HG03095 (cell line): Measurements from ENCODE around the gene LPAR3.
A peak's percentile ranks its signal among the peaks of the same experiment; 100 is the strongest.

Experiments
- ATAC-seq: cut with Tn5 transposase; IDR thresholded peaks from one replicate; pipeline ENCODE4 v1.9.1; 2021; ENCODE audit warnings: moderate library complexity; ENCODE audit not compliant: unreplicated experiment

Gene LPAR3

DNA sequence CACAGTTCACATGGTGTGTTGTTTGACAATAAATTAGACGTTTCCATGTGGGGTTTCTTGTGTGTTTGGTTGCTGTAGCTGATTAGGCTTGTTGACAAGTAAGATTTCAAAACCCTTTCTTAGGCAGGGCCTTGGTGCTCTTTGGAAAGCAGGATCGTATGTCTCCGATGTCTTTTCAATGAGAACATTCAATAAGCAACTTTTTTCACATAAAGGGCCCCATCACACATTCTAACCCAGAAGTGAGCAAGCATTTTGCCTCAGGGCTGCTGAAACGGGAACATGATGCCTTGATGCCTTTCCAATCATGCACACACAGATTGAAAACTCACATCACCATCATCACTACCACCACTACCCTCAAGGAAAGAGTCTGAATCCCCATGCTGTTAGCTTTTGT lies 33.1 kb downstream of the LPAR3 start:
- no peak for ATAC-seq

DNA sequence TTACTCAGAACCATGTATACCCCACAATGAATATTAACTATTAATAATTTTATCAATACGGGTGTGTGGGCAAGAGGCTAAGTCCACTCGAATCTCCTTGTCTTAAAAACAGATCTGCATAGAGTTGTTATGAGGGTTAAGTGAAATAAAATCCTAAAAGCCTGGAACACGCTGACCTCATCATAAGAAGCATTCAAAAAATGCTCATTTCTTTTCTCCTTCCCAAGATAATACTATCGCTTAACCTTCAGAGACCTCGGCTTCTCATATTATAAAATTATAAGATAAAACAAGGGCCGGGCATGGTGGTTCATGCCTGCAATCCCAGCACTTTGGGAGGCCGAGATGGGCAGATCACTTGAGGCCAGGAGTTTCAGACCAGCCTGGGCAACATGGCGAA lies 35.1 kb downstream of the LPAR3 start:
- ATAC-seq = no peak

DNA sequence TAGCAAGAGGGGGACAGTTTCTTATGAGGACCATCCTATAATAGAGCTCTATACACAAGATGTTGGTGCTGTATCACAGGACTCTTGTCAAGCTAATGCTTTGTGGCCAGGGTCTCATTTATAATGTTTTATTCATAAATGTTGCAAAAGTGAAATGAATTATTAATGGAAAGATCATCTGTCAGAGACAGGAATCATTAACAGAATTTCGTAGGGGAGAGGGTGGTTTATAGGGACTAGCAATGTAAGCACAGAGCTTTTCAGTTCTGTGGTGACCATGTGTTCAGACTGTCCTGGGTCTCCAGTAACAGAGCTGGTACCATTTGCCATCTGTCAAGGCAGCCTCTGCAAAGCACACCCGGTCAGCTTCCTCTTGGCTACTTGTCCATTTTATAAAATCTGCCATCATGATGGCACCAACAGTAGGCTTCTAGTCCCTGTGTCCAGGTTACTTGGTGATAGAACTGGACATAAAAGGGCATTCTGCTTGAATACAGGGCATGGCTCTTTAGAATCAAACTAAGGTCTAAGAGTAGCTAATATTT lies 36.2 kb downstream of the LPAR3 start:
- ATAC-seq = no peak

DNA sequence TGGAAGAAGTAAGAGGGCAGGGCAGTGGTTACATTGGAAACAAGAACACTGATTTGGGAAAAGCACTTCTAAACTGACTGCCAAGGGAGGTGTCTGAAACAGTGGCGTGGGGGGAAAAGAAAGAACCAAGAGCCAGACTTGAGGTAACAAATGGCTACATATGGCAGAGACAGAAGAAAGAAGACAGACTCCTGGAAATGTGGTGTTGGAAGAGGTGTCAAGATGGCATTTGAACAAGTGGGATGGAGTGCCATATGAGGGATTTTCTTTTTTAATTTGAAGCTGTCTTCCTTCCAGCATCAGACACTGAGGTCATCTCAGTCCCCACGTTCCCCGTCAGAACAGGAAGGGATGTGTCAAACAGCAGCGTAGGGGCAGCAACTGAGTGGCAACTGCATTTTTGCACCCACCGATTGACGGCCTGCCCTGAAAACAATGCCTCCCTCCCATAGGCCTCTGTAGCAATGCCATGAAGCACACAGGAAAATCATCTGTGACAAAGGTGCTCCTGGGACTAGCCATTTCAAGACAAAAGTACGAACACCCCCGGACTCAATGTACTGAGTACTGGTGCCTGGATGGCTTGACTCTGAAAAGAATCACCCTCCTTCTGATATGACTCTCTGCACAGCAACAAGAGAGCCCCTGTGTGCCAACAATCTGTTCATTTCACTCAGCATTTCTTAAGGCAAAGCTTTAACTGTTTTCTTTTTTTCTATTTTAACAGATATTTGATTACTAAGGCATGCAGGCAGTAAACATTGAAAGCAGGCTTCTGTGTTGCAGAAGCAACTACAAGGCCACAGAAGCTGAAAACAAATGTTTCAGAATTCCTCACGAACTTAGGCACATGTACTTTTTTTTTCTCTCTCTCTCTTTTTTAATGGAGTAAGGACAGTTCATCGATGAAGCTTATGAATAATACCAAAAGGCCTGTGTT lies 37.0 kb downstream of the LPAR3 start:
- ATAC-seq = no peak

DNA sequence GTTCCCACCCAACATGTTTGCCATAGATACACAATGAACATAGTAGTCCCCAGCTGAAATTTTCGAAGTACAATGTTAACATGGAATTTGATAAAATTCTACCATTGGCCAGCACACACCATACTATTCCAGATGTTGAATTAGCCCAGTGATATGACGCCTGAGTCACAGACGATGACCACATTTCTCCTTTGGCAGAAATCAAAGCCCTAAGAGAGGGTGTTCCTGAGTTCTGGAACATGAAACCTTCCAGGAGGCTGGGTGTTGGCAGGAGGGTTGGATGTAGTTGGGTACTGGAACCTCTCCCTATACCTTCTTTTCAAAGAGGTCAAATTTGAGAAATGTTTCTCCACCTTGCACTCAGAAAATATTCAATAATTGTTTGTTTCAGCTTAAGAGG lies 37.8 kb downstream of the LPAR3 start:
- ATAC-seq = no peak

DNA sequence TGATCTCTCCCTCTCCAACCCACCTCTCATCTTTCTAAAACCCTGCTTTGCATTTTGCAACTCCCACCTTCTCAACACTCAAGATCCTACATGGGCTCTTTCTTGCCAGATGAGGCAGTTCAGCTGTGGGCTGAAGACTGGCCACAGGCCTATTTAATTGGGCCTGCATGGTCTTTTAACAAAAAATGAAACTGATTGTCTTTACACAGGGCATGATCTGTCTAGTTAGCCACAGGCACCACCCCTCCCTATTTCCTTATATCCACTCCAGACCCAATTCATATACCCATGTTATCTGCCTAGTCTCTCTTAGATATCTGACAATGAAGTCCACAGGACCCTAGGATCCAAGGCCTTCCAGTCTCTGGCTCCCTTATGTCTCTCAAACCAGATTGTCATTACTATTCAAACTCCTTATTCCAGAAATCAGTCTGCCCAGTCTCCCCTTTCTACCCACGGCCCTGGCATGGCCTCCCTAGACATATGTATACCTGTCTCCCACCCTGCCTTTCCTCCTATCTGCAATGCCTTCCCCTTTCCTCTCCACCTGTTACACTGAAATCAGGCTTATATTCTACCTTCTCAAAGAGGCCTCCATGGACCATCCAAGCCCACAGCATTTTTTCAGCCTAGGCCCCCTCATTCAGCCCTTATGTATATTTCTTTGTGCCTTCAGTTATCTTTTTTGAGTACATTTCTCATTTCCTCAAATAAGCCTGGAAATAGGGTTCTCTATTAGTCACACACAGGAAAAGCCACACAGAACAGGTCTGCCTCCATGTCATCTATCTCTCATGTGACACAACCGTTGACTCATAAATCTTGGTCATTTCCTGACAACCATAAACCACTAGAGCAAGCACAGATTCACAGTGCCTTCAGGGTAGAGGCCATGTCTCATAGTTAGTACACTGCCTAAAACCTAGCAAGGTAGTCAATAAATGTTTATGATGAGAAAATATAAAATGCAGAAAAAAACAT lies 39.0 kb downstream of the LPAR3 start:
- peak; percentile 98 for ATAC-seq

DNA sequence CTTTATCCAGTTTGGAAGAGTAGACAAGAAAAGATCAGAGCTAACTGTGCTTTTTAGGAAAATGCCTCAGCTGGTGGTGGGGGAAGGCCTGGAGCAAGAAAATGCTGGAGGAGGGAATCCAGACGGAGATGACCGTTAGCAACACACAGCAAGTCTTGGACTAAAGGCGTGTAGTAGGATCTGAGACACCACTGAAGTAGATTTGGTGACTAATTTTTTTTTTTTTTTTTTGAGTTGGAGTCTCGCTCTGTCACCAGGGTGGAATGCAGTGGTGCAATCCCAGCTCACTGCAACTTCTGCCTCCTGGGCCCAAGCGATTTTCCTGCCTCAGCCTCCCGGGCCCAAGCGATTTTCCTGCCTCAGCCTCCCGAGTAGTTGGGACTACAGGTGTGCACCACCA lies 41.2 kb downstream of the LPAR3 start:
- no peak for ATAC-seq

DNA sequence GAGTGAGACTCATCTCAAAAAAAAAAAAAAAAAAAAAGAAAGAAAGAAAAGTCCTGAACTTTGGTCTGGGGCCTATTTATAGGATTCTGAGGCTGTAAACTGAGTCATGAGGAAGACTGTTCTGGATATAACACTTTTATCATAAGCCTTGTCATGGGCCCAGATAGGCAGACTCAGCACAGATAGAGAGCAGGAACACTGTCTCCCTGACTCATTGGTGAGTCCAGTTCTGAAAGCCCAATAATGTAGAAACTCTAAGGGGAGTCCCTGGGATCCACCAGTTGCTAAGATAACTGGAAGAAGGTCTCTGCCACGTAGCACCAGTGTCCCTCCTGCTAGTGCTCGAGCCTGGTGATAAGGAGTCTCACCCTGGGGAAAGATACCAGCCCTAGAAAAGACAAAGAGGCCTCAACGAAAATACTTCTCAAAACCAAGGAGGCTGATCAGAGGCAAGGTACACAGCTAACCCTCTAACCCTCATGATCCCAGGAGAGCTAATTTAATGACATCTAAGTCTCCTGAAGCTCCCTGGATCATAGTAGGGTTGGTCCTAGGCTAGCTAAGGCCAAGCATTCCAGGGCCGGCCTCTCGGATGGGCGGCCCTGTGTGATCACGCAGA lies 43.5 kb downstream of the LPAR3 start:
- ATAC-seq = no peak

DNA sequence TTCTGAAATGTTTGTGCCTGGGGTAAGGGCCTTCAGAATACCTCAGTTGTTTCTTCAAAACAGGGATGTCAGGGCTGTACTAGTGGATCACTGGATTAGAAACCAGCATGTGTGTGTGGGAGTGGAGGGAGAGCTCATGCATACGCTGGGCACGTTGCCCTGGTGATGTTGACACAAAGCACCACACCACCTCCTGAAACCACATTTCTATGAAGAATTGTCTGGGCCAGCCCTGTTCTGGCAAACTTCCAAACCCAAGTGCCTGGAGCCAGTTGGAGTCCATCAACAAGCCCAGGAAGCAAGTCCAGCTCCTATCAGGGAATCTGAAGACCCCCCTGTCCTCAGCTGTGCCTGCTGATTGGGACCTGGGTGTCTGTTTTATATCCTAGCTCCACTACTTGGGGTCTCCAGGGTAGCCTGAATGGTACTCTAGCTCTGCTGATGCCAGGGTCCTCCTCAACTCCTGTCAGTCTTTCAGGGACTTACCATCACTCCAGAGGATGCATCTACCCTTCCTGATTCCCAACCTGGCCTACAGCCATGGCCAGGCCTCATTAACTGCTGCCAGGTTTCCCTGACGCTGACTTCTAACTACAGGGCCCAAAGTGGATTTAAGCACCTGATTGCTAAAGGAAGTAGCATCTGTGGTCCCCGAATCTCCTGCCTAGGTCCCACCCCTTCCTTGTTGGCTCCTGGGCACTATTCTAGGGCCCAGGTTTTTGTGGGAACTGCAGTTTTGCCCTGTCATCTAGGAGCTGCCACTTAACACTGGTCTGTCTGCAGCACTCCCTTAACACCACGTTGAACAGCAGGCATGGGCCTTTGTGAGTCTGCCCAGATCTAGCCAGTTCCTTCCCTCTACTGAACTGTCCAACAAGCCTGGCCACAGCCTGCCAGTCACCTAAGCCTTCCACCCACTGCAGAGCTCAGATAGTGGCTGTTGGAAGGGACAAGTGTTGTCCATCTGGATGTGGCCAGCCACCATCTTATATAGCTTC lies 45.5 kb downstream of the LPAR3 start:
- no peak for ATAC-seq

DNA sequence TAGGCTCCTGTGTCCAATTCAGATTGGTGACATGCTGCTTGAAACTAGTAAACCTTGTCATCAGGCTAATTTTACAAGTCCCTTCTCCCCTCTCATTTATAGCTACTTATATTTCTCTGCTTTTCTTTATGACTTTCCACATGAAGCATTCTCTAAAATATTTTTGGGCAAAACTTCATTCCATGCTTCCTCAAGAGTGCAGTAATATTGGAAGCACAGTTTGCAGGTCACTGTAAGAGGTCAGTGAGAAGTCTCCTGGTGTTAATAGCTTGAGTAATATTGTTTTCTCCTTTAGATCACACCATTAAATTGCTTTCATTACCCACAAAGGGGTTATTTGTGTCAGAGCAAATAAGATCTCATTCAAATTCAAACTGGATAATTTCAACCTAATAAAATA lies 46.6 kb downstream of the LPAR3 start:
- ATAC-seq = no peak

DNA sequence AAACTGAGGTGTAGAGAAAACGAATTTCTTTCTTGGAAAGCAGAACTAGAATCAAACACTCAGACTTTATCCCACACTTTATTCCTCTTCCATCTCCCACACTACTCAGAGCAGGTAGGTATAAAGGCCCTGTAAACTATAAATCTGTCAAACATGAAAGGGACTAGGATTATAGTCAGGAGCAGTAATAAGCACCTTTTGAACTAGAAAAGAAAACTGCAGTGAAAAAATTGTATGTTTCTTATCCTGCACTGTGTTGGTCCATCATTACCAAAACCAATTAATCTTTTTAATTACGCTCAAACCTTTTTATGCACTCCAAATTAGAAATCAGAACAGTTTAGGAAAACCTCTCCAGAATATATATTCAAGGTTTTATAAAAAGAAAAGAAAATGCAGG lies 47.6 kb downstream of the LPAR3 start:
- ATAC-seq = no peak

DNA sequence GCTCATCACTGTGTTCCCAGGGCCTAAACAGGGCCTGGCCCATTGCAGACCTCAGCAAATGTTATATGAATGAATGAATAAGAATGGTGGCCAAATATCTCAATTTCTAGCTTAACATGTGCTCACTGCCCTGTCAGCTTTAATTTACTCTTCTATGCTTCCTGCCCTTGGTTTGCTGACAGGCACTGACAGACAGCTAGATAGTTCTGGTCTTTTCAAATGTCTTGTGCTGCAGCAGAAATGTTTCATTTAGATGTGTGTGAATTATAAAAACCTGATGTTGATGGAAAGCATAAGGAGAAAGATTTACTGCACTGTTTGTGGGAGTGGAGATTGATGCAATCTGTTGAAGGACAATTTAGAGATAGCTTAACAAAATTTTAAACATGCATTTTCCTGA lies 48.9 kb downstream of the LPAR3 start:
- ATAC-seq = no peak

DNA sequence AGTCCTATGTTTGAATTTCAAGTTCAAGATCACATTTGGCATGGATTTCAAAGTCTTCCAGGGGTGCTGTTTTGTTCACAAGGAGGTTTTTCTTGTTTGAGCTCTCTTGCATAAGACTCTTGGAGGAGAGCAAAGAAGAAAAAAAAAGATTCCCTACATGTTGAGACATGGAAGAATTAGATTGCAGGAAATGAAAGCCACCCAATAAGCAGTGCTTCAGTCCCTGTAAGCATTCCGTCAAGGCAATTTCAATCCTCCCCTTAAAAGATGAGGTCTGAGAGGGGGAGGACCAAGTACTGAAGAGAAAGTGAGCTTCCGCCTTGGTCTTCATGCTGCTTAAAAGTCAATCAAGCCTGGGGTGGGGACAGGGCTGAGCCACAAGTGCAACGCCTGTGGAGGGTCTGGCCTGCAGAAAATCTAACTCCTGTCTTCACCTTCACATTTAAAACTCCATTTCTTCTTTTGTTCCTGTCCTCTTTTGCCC lies 50.2 kb downstream of the LPAR3 start:
- no peak for ATAC-seq

DNA sequence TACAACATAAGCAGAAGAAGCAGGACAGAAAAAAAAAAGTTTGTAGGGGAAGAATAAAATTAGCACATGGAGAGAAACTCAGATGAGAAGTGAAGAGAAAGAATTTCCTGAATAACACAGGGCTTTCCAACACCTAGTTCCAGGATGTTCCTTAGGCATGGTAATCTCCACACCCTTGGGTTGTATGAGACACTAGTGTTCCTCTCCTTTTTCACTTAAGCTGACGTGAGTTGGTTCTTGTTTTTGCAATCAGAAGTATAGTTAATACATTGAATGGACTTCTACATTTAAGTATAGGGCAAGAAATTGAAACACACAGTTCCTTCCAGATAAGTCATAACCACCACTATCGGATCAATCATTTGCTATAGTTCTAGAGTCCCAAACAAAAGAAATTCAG lies 51.0 kb downstream of the LPAR3 start:
- ATAC-seq = no peak

DNA sequence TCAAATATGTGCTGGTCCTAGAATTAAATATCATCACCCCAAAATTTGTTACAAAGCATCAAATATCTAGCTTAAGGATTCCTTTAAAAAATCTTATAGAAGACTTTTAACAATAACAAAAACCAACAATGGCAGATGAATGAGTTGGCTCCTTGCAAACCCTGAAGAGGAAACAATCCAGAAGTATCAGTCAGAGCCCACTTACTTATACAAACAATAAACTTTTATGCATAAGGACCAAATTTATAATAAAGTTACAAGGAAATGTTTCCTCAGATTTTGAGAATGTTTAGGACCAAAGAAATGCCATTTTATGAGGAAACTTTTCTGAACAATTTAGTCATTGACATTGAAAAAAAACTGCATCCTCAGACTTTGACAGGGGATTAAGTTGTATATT lies 52.7 kb downstream of the LPAR3 start:
- no peak for ATAC-seq

DNA sequence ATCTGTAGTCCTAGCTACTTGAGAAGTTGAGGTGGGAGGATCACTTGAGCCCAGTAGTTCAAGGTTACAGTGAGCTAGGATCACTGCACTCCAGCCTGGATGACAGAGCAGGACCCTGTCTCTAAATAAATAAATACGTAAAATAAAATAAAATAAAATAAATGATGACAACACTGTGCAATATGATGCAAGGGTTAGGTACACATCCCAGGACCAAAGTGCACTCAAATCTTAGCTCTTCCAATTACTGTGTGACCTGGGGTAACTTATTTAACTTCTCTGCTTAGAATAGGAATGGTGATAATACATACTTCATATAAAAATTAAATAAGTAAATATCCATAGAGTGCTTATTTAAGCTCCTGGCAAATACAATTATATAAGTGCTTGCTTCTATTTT lies 53.5 kb downstream of the LPAR3 start:
- ATAC-seq = no peak

DNA sequence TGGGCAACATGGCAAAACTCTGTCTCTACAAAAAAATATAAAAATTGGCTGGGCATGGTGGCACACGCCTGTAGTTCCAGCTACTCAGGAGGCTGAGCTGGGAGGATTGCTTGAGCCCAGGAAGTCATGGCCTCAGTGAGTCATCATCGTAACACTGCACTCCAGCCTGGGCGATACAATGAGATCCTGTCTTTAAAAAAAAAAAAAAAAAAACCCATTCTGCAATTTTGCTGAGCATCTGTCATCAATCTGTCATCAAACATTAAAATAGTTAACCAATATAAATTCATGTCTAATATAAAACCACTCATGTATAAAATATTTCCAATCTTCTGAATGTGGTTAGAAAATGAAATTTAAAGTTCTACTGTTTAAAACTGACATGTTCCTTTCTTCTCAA lies 56.9 kb downstream of the LPAR3 start:
- ATAC-seq = no peak

DNA sequence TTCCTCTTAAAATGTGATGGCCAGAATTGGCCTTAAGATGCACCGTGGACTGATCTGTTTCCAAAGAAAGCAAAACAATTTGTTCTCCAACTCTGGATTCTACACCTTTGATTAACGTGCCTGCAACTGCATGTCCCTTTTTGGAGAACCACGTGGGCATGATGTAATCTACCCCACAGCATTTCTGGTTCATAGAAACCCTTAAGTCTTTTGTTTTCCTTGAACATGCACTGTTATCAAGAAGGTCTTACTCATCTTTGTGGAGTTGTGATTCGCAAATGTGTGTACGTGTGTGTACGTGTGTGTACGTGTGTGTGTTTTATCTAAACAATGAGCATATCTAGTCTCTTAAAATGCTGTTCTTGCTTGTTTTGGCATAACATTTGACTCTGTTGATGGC lies 57.8 kb downstream of the LPAR3 start:
- ATAC-seq = no peak

DNA sequence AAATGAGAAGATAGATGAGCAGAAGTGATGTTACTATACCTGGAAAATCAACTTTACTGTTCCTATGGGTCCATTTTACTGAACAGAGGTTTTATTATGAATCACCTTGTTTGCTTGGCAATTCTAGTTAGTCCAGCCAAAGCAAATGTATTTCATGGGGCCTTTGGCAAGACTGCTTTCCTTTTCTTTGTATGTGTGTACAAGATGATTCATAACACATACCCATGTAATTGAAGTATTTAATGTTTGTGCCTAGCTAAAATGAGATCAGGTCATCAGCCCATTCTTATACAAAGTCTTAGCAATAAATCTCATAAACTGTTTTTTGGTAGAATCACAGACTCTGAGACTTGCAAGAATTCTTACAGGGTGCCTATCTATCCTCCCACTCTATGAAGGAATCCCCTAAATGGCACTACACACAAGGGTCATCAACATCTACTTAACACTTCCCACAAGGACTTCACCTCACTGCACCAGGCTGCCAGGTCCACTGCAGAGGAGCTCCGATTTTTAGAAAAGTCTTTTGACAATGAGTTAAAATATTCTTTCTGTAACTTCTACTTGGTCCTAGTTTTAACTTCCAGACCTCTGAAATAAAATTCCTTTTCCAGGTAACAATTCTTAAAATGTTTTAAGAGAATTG lies 58.5 kb downstream of the LPAR3 start:
- ATAC-seq = no peak
